C4-2B (cell line): ENCODE results near the gene ZNF618.

Source experiments
- CTCF ChIP-seq: fragments of 450-650 bp; conservative IDR thresholded peaks from 2 replicates; pipeline ENCODE4 v1.5.1; 2017; ENCODE audit warnings: mild to moderate bottlenecking
- ZFX ChIP-seq: fragments of 450-650 bp; IDR thresholded peaks from 2 replicates; pipeline ENCODE4 v1.6.1; 2017

GRCh38 chr9:113949571-113950078 is 73.5 kb downstream of the ZNF618 start:
- TF ChIP-seq CTCF (no peak), ZFX (no peak)
